AG08396 (cell line): ENCODE results near the gene HNRNPLL.

ENCODE experiments used
- DNase-seq: peaks from one replicate; pipeline ENCODE4 v3.0.0; 2012; ENCODE audit warnings: low spot score, mixed read lengths

The HNRNPLL gene

GRCh38 chr2:38592951-38593350, 9.8 kb downstream of the HNRNPLL start:
- DNase-seq = no peak

- DNase-seq = no peak
Observed at GRCh38 chr2:38591152-38591551, 11.6 kb downstream of the HNRNPLL start.

- no peak for DNase-seq
Observed at GRCh38 chr2:38590053-38590452, 12.7 kb downstream of the HNRNPLL start.

- DNase-seq = no peak
Observed at GRCh38 chr2:38586931-38587330, 15.8 kb downstream of the HNRNPLL start.

GRCh38 chr2:38584881-38585280, 17.8 kb downstream of the HNRNPLL start:
- no peak for DNase-seq

- no peak for DNase-seq
Observed at GRCh38 chr2:38583994-38584393, 18.7 kb downstream of the HNRNPLL start.

- no peak for DNase-seq
Observed at GRCh38 chr2:38583524-38583923, 19.2 kb downstream of the HNRNPLL start.

GRCh38 chr2:38581193-38582147, 21.3 kb downstream of the HNRNPLL start:
- DNase-seq = peak; percentile 35

GRCh38 chr2:38580115-38580636, 22.6 kb downstream of the HNRNPLL start:
- DNase-seq = no peak

GRCh38 chr2:38578832-38579231, 23.9 kb downstream of the HNRNPLL start:
- no peak for DNase-seq

GRCh38 chr2:38574278-38574677, 28.4 kb downstream of the HNRNPLL start:
- no peak for DNase-seq

GRCh38 chr2:38572167-38572566, 30.6 kb downstream of the HNRNPLL start:
- no peak for DNase-seq

GRCh38 chr2:38571193-38571592, 31.5 kb downstream of the HNRNPLL start:
- no peak for DNase-seq

- no peak for DNase-seq
Observed at GRCh38 chr2:38568724-38569436, 33.8 kb downstream of the HNRNPLL start.

GRCh38 chr2:38565333-38565732, 37.4 kb downstream of the HNRNPLL start:
- no peak for DNase-seq

- DNase-seq = no peak
Observed at GRCh38 chr2:38561691-38562090, 41.0 kb downstream of the HNRNPLL start.

GRCh38 chr2:38560092-38560491, 42.6 kb downstream of the HNRNPLL start:
- DNase-seq = no peak

GRCh38 chr2:38557981-38558380, 44.7 kb downstream of the HNRNPLL start:
- no peak for DNase-seq

GRCh38 chr2:38557217-38557616, 45.5 kb downstream of the HNRNPLL start:
- DNase-seq = no peak

- no peak for DNase-seq
Observed at GRCh38 chr2:38556006-38556801, 46.5 kb downstream of the HNRNPLL start.

GRCh38 chr2:38554973-38555595, 47.6 kb downstream of the HNRNPLL start:
- no peak for DNase-seq

- DNase-seq = no peak
Observed at GRCh38 chr2:38553554-38553953, 49.2 kb downstream of the HNRNPLL start.
